WTC11 (cell line): ENCODE results near the gene BLOC1S4. TPM values are rescaled to one million over a fixed set of nuclear protein-coding genes. Genes with fewer than 3 reads are reported as not detected.

ENCODE experiments used
- ATAC-seq: fragments of 200-7000 bp; cut with Tn5 transposase; 2 replicates; pipeline ENCODE4 v1.10.0; 2021; ENCODE audit warnings: mild to moderate bottlenecking, moderate library complexity
- CTCF ChIA-PET: fragments of 300-600 bp; sonication (Branson Sonifier 250); formaldehyde crosslinking; loops from one replicate; lab custom pipeline; 2021; ENCODE audit warnings: antibody characterized with exemption; lab: Charles Lee
- POLR2A ChIA-PET: fragments of 350-600 bp; sonication (Branson Sonifier 250); formaldehyde crosslinking; loops from one replicate; lab custom pipeline; 2021; ENCODE audit warnings: antibody characterized with exemption; lab: Charles Lee
- DNase-seq: peaks from one replicate; pipeline ENCODE4 v3.0.0; 2021; ENCODE audit warnings: low spot score
- H3K27ac Mint-ChIP-seq: 2 replicates; pipeline ENCODE4 v1.8.0; 2021; ENCODE audit warnings: mixed read lengths
- H3K27me3 Mint-ChIP-seq: 2 replicates; pipeline ENCODE4 v1.8.0; 2021; ENCODE audit warnings: low read depth, mild to moderate bottlenecking, moderate library complexity, mixed read lengths
- H3K36me3 Mint-ChIP-seq: 2 replicates; pipeline ENCODE4 v1.8.0; 2021; ENCODE audit warnings: mixed read lengths
- H3K4me1 Mint-ChIP-seq: 2 replicates; pipeline ENCODE4 v1.8.0; 2022; ENCODE audit warnings: mixed read lengths
- H3K4me3 Mint-ChIP-seq: 2 replicates; pipeline ENCODE4 v1.8.0; 2021; ENCODE audit warnings: mild to moderate bottlenecking, moderate library complexity, mixed read lengths
- H3K9me3 Mint-ChIP-seq: 2 replicates; pipeline ENCODE4 v1.8.0; 2021; ENCODE audit warnings: mixed read lengths
- ATF3 ChIP-seq: sonication (generic); formaldehyde crosslinking; conservative IDR thresholded peaks from 2 replicates; pipeline ENCODE4 v1.8.1; 2022; ENCODE audit warnings: mild to moderate bottlenecking, missing genetic modification reagents
- CBFB ChIP-seq: sonication (generic); formaldehyde crosslinking; IDR thresholded peaks from 2 replicates; pipeline ENCODE4 v1.8.1; 2022; ENCODE audit warnings: mild to moderate bottlenecking, low read depth, missing genetic modification reagents
- CREB1 ChIP-seq: sonication (generic); formaldehyde crosslinking; IDR thresholded peaks from 2 replicates; pipeline ENCODE4 v1.8.0; 2023; ENCODE audit warnings: mild to moderate bottlenecking, missing genetic modification reagents
- CTCF ChIP-seq: fragments of 200-600 bp; IDR thresholded peaks from 2 replicates; pipeline ENCODE4 v1.8.0; 2022; ENCODE audit warnings: antibody characterized with exemption
- FOXP1 ChIP-seq: sonication (generic); formaldehyde crosslinking; IDR thresholded peaks from 2 replicates; pipeline ENCODE4 v1.8.0; 2022; ENCODE audit warnings: missing genetic modification reagents, mild to moderate bottlenecking, moderate library complexity, borderline replicate concordance
- MLX ChIP-seq: sonication (generic); formaldehyde crosslinking; IDR thresholded peaks from 2 replicates; pipeline ENCODE4 v1.8.1; 2023; ENCODE audit warnings: mild to moderate bottlenecking, missing genetic modification reagents, moderate library complexity
- NR3C1 ChIP-seq: sonication (generic); formaldehyde crosslinking; conservative IDR thresholded peaks from 2 replicates; pipeline ENCODE4 v1.8.1; 2023; ENCODE audit warnings: low read depth, mild to moderate bottlenecking, missing genetic modification reagents
- SMAD4 ChIP-seq: sonication (generic); formaldehyde crosslinking; IDR thresholded peaks from 2 replicates; pipeline ENCODE4 v1.8.0; 2022; ENCODE audit warnings: mild to moderate bottlenecking, missing genetic modification reagents
- TEAD1 ChIP-seq: sonication (generic); formaldehyde crosslinking; IDR thresholded peaks from 2 replicates; pipeline ENCODE4 v1.8.0; 2022; ENCODE audit warnings: mild to moderate bottlenecking, missing genetic modification reagents
- USF1 ChIP-seq: sonication (generic); formaldehyde crosslinking; IDR thresholded peaks from 2 replicates; pipeline ENCODE4 v1.8.0; 2022; ENCODE audit warnings: mild to moderate bottlenecking, missing genetic modification reagents
- ZNF263 ChIP-seq: sonication (generic); formaldehyde crosslinking; IDR thresholded peaks from 2 replicates; pipeline ENCODE4 v1.8.1; 2022; ENCODE audit warnings: low read depth, mild to moderate bottlenecking, moderate library complexity, missing genetic modification reagents
- ZNF416 ChIP-seq: fragments of 250-450 bp; sonication (Bioruptor Pico); IDR thresholded peaks from 2 replicates; pipeline ENCODE4 v1.9.0; 2021; ENCODE audit warnings: mild to moderate bottlenecking, inconsistent platforms
- ZSCAN18 ChIP-seq: fragments of 250-450 bp; sonication (Bioruptor Pico); IDR thresholded peaks from 2 replicates; pipeline ENCODE4 v2.1.2; 2022; ENCODE audit warnings: mild to moderate bottlenecking, moderate library complexity
- total RNA-seq: library from RNA; stranded (reverse); gene quantifications from 3 replicates; pipeline ENCODE4 v1.2.3, GENCODE V29; 2021
- TF ChIP-seq, protein P1 (sequence below): sonication (generic); formaldehyde crosslinking; IDR thresholded peaks from 2 replicates; pipeline ENCODE4 v1.8.0; 2023; ENCODE audit warnings: mild to moderate bottlenecking, missing genetic modification reagents
- TF ChIP-seq, protein P2 (sequence below): fragments of 250-450 bp; sonication (Bioruptor Pico); IDR thresholded peaks from 2 replicates; pipeline ENCODE4 v1.9.0; 2021; ENCODE audit warnings: mild to moderate bottlenecking, borderline replicate concordance
- TF ChIP-seq, protein P3 (sequence below): sonication (generic); formaldehyde crosslinking; conservative IDR thresholded peaks from 2 replicates; pipeline ENCODE4 v1.8.1; 2023; ENCODE audit warnings: mild to moderate bottlenecking, low read depth, missing genetic modification reagents, moderate library complexity

The BLOC1S4 gene
- total RNA-seq, 1 experiment from 2014 or later, result 21.4 TPM

- no peak for ATAC-seq
- Mint-ChIP-seq H3K36me3 (no peaks in the 10 kb centered on the region), H3K4me1 (0 out of 2 replicates have a peak, but pooled peaks cover 4% of the 10 kb centered on the region), H3K9me3 (no peaks in the 10 kb centered on the region), H3K4me3 (no peak overlapping the region)
- no peak for TF ChIP-seq USF1 (CRISPR knock-in tag)
- TF ChIP-seq TEAD1 (CRISPR knock-in tag), result no peak
- no peak for TF ChIP-seq ZNF416 (CRISPR knock-in tag)
- TF ChIP-seq, protein P1, sequence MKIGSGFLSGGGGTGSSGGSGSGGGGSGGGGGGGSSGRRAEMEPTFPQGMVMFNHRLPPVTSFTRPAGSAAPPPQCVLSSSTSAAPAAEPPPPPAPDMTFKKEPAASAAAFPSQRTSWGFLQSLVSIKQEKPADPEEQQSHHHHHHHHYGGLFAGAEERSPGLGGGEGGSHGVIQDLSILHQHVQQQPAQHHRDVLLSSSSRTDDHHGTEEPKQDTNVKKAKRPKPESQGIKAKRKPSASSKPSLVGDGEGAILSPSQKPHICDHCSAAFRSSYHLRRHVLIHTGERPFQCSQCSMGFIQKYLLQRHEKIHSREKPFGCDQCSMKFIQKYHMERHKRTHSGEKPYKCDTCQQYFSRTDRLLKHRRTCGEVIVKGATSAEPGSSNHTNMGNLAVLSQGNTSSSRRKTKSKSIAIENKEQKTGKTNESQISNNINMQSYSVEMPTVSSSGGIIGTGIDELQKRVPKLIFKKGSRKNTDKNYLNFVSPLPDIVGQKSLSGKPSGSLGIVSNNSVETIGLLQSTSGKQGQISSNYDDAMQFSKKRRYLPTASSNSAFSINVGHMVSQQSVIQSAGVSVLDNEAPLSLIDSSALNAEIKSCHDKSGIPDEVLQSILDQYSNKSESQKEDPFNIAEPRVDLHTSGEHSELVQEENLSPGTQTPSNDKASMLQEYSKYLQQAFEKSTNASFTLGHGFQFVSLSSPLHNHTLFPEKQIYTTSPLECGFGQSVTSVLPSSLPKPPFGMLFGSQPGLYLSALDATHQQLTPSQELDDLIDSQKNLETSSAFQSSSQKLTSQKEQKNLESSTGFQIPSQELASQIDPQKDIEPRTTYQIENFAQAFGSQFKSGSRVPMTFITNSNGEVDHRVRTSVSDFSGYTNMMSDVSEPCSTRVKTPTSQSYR (CRISPR knock-in tag), result no peak
- no peak for TF ChIP-seq CBFB
- no peak for TF ChIP-seq ZNF263 (CRISPR knock-in tag)
- TF ChIP-seq, protein P2, sequence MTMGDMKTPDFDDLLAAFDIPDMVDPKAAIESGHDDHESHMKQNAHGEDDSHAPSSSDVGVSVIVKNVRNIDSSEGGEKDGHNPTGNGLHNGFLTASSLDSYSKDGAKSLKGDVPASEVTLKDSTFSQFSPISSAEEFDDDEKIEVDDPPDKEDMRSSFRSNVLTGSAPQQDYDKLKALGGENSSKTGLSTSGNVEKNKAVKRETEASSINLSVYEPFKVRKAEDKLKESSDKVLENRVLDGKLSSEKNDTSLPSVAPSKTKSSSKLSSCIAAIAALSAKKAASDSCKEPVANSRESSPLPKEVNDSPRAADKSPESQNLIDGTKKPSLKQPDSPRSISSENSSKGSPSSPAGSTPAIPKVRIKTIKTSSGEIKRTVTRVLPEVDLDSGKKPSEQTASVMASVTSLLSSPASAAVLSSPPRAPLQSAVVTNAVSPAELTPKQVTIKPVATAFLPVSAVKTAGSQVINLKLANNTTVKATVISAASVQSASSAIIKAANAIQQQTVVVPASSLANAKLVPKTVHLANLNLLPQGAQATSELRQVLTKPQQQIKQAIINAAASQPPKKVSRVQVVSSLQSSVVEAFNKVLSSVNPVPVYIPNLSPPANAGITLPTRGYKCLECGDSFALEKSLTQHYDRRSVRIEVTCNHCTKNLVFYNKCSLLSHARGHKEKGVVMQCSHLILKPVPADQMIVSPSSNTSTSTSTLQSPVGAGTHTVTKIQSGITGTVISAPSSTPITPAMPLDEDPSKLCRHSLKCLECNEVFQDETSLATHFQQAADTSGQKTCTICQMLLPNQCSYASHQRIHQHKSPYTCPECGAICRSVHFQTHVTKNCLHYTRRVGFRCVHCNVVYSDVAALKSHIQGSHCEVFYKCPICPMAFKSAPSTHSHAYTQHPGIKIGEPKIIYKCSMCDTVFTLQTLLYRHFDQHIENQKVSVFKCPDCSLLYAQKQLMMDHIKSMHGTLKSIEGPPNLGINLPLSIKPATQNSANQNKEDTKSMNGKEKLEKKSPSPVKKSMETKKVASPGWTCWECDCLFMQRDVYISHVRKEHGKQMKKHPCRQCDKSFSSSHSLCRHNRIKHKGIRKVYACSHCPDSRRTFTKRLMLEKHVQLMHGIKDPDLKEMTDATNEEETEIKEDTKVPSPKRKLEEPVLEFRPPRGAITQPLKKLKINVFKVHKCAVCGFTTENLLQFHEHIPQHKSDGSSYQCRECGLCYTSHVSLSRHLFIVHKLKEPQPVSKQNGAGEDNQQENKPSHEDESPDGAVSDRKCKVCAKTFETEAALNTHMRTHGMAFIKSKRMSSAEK, result no peak
- TF ChIP-seq, protein P3, sequence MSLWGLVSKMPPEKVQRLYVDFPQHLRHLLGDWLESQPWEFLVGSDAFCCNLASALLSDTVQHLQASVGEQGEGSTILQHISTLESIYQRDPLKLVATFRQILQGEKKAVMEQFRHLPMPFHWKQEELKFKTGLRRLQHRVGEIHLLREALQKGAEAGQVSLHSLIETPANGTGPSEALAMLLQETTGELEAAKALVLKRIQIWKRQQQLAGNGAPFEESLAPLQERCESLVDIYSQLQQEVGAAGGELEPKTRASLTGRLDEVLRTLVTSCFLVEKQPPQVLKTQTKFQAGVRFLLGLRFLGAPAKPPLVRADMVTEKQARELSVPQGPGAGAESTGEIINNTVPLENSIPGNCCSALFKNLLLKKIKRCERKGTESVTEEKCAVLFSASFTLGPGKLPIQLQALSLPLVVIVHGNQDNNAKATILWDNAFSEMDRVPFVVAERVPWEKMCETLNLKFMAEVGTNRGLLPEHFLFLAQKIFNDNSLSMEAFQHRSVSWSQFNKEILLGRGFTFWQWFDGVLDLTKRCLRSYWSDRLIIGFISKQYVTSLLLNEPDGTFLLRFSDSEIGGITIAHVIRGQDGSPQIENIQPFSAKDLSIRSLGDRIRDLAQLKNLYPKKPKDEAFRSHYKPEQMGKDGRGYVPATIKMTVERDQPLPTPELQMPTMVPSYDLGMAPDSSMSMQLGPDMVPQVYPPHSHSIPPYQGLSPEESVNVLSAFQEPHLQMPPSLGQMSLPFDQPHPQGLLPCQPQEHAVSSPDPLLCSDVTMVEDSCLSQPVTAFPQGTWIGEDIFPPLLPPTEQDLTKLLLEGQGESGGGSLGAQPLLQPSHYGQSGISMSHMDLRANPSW (CRISPR knock-in tag), result no peak
- TF ChIP-seq ATF3, result no peak
- TF ChIP-seq ZSCAN18 (CRISPR knock-in tag), result no peak
- no peak for TF ChIP-seq CTCF
- TF ChIP-seq NR3C1, result no peak
- no peak for TF ChIP-seq SMAD4 (CRISPR knock-in tag)
- TF ChIP-seq CREB1 (CRISPR knock-in tag), result no peak
- no peak for TF ChIP-seq FOXP1 (CRISPR knock-in tag)
- TF ChIP-seq MLX, result no peak
- TF ChIP-seq, all 79 proteins: peak for 0
- no peak for DNase-seq
- Mint-ChIP-seq H3K27me3 (no peaks in the 10 kb centered on the region; the same call in 1 of the 2 replicates), H3K27ac (no peak overlapping the region)
- ChIA-PET POLR2A (no interaction called here), CTCF (no interaction called here)
Observed at GRCh38 chr4:6752486-6752829, 36.5 kb downstream of the BLOC1S4 start.
